Measurements from ENCODE around the gene ZFYVE28.

DNA sequence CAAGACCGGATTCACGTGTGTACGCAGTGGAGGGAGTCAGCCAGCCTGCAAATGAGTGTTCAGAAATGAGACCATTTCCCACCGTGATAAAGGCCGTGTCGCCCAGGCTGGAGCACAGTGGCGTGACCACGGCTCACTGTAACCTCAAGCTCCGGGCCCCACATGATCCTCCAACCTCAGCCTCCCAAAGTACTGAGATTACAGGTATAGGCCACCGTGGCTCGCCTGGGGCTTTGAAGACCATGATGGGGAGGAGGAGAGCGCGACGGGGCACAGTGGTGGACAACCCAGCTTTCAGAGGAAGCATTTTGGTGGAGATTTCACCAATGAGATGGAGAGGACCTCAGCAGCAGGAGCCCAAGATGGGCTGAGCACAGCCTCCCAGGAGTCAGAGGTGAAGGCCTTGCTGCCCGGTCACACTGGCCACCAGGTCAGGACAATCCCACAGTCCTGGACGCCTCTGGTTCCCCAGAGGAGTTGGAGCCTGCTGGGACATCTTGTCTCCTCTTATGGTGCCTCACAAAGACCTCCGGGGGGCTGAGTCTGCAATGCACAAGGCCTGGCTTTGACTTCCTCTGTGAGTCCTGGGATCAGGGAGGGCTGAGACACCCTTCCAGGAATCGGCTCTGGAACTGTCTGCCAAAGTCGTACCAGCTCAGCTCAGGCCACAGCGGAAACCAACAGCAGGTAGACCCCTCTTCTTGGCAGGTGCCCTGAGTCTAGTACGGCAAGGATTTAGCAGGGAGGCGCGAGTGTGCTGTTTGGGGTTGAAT is 134.1 kb downstream of the ZFYVE28 start:
- TF ChIP-seq EZH2 (IDR thresholded peaks at IDR 0.05; ENCODE audit: insufficient read depth, poor library complexity, severe bottlenecking): no peak
- no peak for TF ChIP-seq EZH2phosphoT487 (IDR thresholded peaks at IDR 0.05; ENCODE audit: insufficient read depth, low read depth)
